Stimulated activated CD4-positive, alpha-beta T cell treated with anti-CD3 and anti-CD28 coated beads, Interleukin-4, amount 100 ng/mL, for 48 hours (primary cell): ENCODE data around the gene NDUFA12.

Experiments used
- DNase-seq, 2 donors: peaks; one replicate each; pipeline ENCODE4 v3.0.0-alpha.2; 2020; ENCODE audit warnings: low read depth in 2 of 2

The NDUFA12 gene

GRCh38 chr12:94940771-94941170, 62.7 kb downstream of the NDUFA12 start:
- no peak for DNase-seq

DNA sequence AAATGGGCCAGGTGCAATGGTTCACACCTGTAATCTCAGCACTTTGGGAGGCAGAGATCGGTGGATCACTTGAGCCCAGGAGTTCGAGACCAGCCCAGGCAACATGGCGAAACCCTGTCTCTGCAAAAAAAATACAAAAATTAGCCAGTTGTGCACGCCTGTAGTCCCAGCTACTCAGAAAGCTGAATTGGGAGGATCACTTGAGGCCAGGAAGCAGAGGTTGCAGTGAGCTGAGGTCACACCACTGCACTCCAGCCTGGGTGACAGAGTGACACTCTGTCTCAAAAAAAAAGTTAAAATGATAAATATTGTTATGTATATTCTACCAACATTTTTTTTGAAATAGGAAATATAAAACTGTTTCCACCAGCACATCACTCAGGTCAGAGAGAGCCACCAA, 64.9 kb downstream of the NDUFA12 start:
- no peak for DNase-seq

- DNase-seq = no peak
These were observed 72.7 kb downstream of the NDUFA12 start for GRCh38 chr12:94930772-94931171.

GRCh38 chr12:94930216-94930654, 73.3 kb downstream of the NDUFA12 start:
- no peak for DNase-seq

DNA sequence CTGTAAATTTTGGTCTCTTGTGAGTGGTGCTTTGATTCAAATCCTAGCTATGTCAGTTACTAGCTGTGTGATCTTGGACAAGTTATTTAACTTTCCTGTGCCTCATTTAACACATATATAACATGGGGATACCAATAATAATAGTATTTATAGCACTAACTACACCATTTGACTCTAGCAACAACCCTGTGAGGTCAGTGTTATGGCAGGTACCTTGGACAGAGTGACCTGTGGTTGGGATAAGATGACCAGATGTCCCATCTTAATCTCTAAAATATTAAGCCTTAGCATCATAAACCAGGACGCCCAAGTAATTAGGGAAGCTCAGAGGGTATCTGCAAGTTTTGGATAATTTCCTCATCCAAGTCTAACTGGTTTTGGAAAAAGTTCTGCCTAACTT, 73.7 kb downstream of the NDUFA12 start:
- DNase-seq = no peak

GRCh38 chr12:94925729-94926128, 77.8 kb downstream of the NDUFA12 start:
- no peak for DNase-seq

- no peak for DNase-seq
These were observed 78.3 kb downstream of the NDUFA12 start for GRCh38 chr12:94925206-94925605.

DNA sequence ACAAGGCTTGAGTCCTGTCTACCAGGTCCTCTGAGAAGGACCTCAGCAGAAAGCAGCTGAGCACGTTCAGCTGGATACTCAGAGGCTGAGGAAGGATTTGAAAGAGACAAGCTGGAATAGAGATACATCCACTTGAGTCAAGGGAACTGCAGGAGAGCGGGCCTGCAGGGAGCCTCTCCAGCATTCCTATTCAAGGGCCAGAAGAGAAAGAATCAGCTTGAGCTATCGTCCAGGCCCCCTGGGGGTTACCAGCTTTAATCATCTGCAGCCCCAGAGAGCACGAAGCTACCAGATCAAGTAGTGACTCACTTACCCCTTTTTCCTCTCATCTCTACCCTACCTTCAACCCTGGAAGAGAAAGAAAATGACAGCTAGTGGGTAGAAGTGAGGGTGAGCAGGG, 80.9 kb downstream of the NDUFA12 start:
- no peak for DNase-seq
